Spleen (tissue), 7 donors: ENCODE data around the gene HSPA4L.

Experiments
- POLR2A ChIP-seq, 3 donors: fragments of 450-650 bp; IDR thresholded peaks; one replicate each; pipeline ENCODE4 v1.5.1; 2017; ENCODE audit warnings: antibody characterized with exemption in 3 of 3, mild to moderate bottlenecking in 1 of 3
- POLR2AphosphoS5 ChIP-seq, 3 donors: sonication (generic); formaldehyde crosslinking; IDR thresholded peaks; one replicate each; pipeline ENCODE4 v1.5.1; 2017; ENCODE audit warnings: antibody characterized with exemption in 3 of 3
- TF ChIP-seq, protein P1 (sequence below), 11 experiments: fragments of 200-600 bp in 7 of 11; fragments of 450-650 bp in 4 of 11; sonication (generic) in 4 of 11; IDR thresholded peaks in 8 of 11; conservative IDR thresholded peaks in 3 of 11; 1 replicate in 7 of 11; 2 replicates in 4 of 11; pipeline versions ENCODE4 v1.4.0 to v1.8.0; 2016 to 2021; ENCODE audit warnings: antibody characterized with exemption in 11 of 11, inconsistent platforms in 4 of 11, mild to moderate bottlenecking in 1 of 11
- donor health status: DM: no; HTN: no; CAD: no; lungs with moderate emphysema.
- donor health status: DM: no; HTN: no; CAD: no.
- donor health status: DM: no; HTN: no; CAD: no.

DNA sequence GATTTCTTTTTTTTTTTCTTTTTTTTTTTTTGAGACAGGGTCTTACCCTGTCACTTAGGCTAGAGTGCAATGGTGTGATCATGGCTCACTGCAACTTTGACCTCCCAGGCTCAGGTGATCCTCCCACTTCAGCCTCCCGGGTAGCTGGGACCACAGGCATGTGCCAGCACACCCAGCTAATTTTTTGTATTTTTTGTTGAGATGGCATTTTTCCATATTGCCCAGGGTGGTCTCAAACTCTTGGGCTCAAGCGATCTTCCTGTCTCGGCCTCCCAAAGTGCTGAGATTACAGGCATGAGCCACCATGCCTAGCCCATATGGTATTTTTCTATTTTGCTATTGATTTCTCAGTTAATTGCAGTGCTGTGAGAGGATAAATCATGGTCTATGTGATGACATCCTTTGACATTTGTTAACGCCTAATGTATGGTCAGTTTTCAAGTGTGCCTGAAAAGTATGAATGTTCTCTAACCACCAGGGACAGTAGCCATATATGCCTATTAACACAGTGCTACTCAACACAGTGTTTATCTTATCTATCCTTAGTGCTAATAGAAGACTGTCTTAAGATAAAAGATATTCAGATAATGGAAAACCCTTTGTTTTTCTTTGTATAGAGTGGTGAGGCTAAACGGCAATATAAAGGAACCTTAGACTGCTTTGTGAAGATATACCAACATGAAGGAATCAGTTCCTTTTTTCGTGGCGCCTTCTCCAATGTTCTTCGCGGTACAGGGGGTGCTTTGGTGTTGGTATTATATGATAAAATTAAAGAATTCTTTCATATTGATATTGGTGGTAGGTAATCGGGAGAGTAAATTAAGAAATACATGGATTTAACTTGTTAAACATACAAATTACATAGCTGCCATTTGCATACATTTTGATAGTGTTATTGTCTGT, 9.1 kb upstream of the HSPA4L start:
- no peak for TF ChIP-seq POLR2A (IDR thresholded peaks at IDR 0.05)
- TF ChIP-seq, protein P1, sequence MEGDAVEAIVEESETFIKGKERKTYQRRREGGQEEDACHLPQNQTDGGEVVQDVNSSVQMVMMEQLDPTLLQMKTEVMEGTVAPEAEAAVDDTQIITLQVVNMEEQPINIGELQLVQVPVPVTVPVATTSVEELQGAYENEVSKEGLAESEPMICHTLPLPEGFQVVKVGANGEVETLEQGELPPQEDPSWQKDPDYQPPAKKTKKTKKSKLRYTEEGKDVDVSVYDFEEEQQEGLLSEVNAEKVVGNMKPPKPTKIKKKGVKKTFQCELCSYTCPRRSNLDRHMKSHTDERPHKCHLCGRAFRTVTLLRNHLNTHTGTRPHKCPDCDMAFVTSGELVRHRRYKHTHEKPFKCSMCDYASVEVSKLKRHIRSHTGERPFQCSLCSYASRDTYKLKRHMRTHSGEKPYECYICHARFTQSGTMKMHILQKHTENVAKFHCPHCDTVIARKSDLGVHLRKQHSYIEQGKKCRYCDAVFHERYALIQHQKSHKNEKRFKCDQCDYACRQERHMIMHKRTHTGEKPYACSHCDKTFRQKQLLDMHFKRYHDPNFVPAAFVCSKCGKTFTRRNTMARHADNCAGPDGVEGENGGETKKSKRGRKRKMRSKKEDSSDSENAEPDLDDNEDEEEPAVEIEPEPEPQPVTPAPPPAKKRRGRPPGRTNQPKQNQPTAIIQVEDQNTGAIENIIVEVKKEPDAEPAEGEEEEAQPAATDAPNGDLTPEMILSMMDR (IDR thresholded peaks at IDR 0.05 in 8 of 11, conservative IDR thresholded peaks at IDR 0.05 in 3 of 11) = no peak
- TF ChIP-seq POLR2AphosphoS5 (IDR thresholded peaks at IDR 0.05) = no peak
